PFSK-1 (cell line): ENCODE measurements around the gene FRMPD4.

Source experiments
- FOXP2 ChIP-seq: optimal IDR thresholded peaks from 2 replicates; pipeline ENCODE3; 2011; ENCODE audit warnings: borderline replicate concordance, control low read depth, inconsistent platforms; ENCODE audit not compliant: insufficient read depth; ENCODE audit errors: extremely low read length, extremely low read depth
- POLR2AphosphoS5 ChIP-seq: IDR thresholded peaks from 2 replicates; pipeline ENCODE4 v1.6.1; 2012; ENCODE audit warnings: low read depth, mild to moderate bottlenecking, control low read depth, low read length, moderate library complexity
- REST ChIP-seq, 2 experiments: IDR thresholded peaks; 2 replicates each; pipeline versions ENCODE4 v1.6.1 to v1.8.0; 2011 to 2012; ENCODE audit warnings: low read depth in 2 of 2, low read length in 2 of 2, control low read depth in 1 of 2, inconsistent platforms in 1 of 2, mild to moderate bottlenecking in 1 of 2, moderate library complexity in 1 of 2; ENCODE audit not compliant: insufficient read depth in 1 of 2
- SIN3A ChIP-seq: IDR thresholded peaks from 2 replicates; pipeline ENCODE4 v1.6.1; 2012; ENCODE audit warnings: mild to moderate bottlenecking, low read length, moderate library complexity, borderline replicate concordance; ENCODE audit not compliant: insufficient read depth
- TAF1 ChIP-seq: IDR thresholded peaks from 2 replicates; pipeline ENCODE4 v1.6.1; 2012; ENCODE audit warnings: low read length, control low read depth, borderline replicate concordance; ENCODE audit not compliant: insufficient read depth

FRMPD4 gene

GRCh38 chrX:12142661-12143060 lies 4.4 kb downstream of the FRMPD4 start:
- TF ChIP-seq POLR2AphosphoS5 (no peak), TAF1 (no peak), REST (IDR thresholded peaks at IDR 0.05; ENCODE audit: insufficient read depth in 1 of 2, low read depth in 2 of 2, low read length in 2 of 2) (no peak), SIN3A (no peak), FOXP2 (no peak)

- no peak for TF ChIP-seq SIN3A
- no peak for TF ChIP-seq FOXP2
- no peak for TF ChIP-seq REST (IDR thresholded peaks at IDR 0.05; ENCODE audit: insufficient read depth in 1 of 2, low read depth in 2 of 2, low read length in 2 of 2)
- TF ChIP-seq TAF1: no peak
- TF ChIP-seq POLR2AphosphoS5: no peak
Observed at GRCh38 chrX:12145402-12145801, 7.1 kb downstream of the FRMPD4 start.

- TF ChIP-seq POLR2AphosphoS5: no peak
- no peak for TF ChIP-seq SIN3A
- TF ChIP-seq TAF1: no peak
- TF ChIP-seq REST (IDR thresholded peaks at IDR 0.05; ENCODE audit: insufficient read depth in 1 of 2, low read depth in 2 of 2, low read length in 2 of 2): no peak
- TF ChIP-seq FOXP2: no peak
Observed at GRCh38 chrX:12149670-12150407, 11.6 kb downstream of the FRMPD4 start.

GRCh38 chrX:12153317-12153716 lies 15.0 kb downstream of the FRMPD4 start:
- TF ChIP-seq TAF1: no peak
- TF ChIP-seq REST (IDR thresholded peaks at IDR 0.05; ENCODE audit: insufficient read depth in 1 of 2, low read depth in 2 of 2, low read length in 2 of 2): no peak
- no peak for TF ChIP-seq FOXP2
- no peak for TF ChIP-seq SIN3A
- no peak for TF ChIP-seq POLR2AphosphoS5

GRCh38 chrX:12153741-12154140 lies 15.5 kb downstream of the FRMPD4 start:
- TF ChIP-seq POLR2AphosphoS5: no peak
- no peak for TF ChIP-seq FOXP2
- TF ChIP-seq REST (IDR thresholded peaks at IDR 0.05; ENCODE audit: insufficient read depth in 1 of 2, low read depth in 2 of 2, low read length in 2 of 2): no peak
- TF ChIP-seq SIN3A: no peak
- TF ChIP-seq TAF1: no peak
